ENCODE results near the gene ASCL5. TPM values are rescaled to one million over a fixed set of nuclear protein-coding genes. Genes with fewer than 3 reads are reported as not detected.

ASCL5 gene
- total and polyA plus RNA-seq, 2 of the 13 experiments (the other 11 are each of a cell fraction or from before 2014, with no cell fraction given): not detected

GRCh38 chr1:201144701-201145100, 17.7 kb upstream of the ASCL5 start:
- intact Hi-C loops (cut with micrococcal nuclease; ENCODE audit: unreplicated experiment) (no loop called here), in situ Hi-C loops (cut with HindIII; ENCODE audit: extremely low pct_ligation_motif_present, low pct_unique_long_range_greater_than_20kb) (loop anchor here (5.0 kb wide), 1 partner anchor 73 kb away; no protein-coding TSS in a partner anchor)
- no peak overlapping the region for H3K9ac ChIP-seq (ENCODE audit: insufficient read depth, low read depth, low read length)
- H3K4me2 ChIP-seq (ENCODE audit: low read depth, low read length): no peak overlapping the region
- FAIRE-seq: no peak
- H3K27me3 ChIP-seq (ENCODE audit: control insufficient read depth in 1 of 2, insufficient read depth in 2 of 2, low read length in 2 of 2): no peaks in the 10 kb centered on the region
- ChIA-PET CTCF (ENCODE audit: low intra/inter-chr PET ratio, low total read pairs) (no interaction called here), POLR2A (no interaction called here)
- 80% methylated on average over 5 of the region's 5 CpGs for WGBS (ENCODE audit: low lambda C conversion rate)
- no peak for DNase-seq (ENCODE audit: low spot score)
- no peak overlapping the region for H2AFZ ChIP-seq (ENCODE audit: low read length)
- no peaks in the 10 kb centered on the region for H3K9me3 ChIP-seq (ENCODE audit: low read length)
- no TSS peak for BruUV-seq (replicated peaks)
- H3K4me3 ChIP-seq (replicated peaks in 1 of 3; ENCODE audit: insufficient read depth in 1 of 3, low read depth in 2 of 3, low read length in 3 of 3): no peak overlapping the region
- peaks cover 33 to 95% of the 10 kb centered on the region in 2 experiments for H3K36me3 ChIP-seq (replicated peaks in 1 of 2; ENCODE audit: control insufficient read depth in 1 of 2, insufficient read depth in 2 of 2, low read length in 2 of 2)
- no peaks in the 10 kb centered on the region for H3K4me1 ChIP-seq (ENCODE audit: insufficient read depth, low read length)
- ATAC-seq: no peak
- no peak for TF ChIP-seq ZBTB7B (CRISPR knock-in tag; IDR thresholded peaks at IDR 0.05)
- no peak for TF ChIP-seq CBFB (CRISPR knock-in tag; IDR thresholded peaks at IDR 0.05)
- TF ChIP-seq, protein P1, sequence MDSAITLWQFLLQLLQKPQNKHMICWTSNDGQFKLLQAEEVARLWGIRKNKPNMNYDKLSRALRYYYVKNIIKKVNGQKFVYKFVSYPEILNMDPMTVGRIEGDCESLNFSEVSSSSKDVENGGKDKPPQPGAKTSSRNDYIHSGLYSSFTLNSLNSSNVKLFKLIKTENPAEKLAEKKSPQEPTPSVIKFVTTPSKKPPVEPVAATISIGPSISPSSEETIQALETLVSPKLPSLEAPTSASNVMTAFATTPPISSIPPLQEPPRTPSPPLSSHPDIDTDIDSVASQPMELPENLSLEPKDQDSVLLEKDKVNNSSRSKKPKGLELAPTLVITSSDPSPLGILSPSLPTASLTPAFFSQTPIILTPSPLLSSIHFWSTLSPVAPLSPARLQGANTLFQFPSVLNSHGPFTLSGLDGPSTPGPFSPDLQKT (CRISPR knock-in tag; IDR thresholded peaks at IDR 0.05; ENCODE audit: borderline replicate concordance): no peak
- no peak for TF ChIP-seq ZNF83 (CRISPR knock-in tag; IDR thresholded peaks at IDR 0.05; ENCODE audit: borderline replicate concordance)
- TF ChIP-seq KAT8 (CRISPR knock-in tag; IDR thresholded peaks at IDR 0.05): no peak
- no peak for TF ChIP-seq MAFK (conservative IDR thresholded peaks at IDR 0.05 in 1 of 2, IDR thresholded peaks at IDR 0.05 in 1 of 2; ENCODE audit: low read length in 2 of 2)
- TF ChIP-seq ATF1 (CRISPR knock-in tag; IDR thresholded peaks at IDR 0.05): no peak
- TF ChIP-seq TBP (CRISPR knock-in tag; IDR thresholded peaks at IDR 0.05): no peak
- no peak for TF ChIP-seq GABPA (IDR thresholded peaks at IDR 0.05; ENCODE audit: low read depth, low read length)
- no peak for TF ChIP-seq GABPA (CRISPR knock-in tag; IDR thresholded peaks at IDR 0.05; ENCODE audit: low read depth)
- TF ChIP-seq ZBTB21 (CRISPR knock-in tag; IDR thresholded peaks at IDR 0.05): no peak
- no peak for TF ChIP-seq KMT2A (CRISPR knock-in tag; IDR thresholded peaks at IDR 0.05)
- no peak for TF ChIP-seq PREB (CRISPR knock-in tag; IDR thresholded peaks at IDR 0.05)
- no peak for TF ChIP-seq BRF2 (CRISPR knock-in tag; IDR thresholded peaks at IDR 0.05)
- TF ChIP-seq, protein P2, sequence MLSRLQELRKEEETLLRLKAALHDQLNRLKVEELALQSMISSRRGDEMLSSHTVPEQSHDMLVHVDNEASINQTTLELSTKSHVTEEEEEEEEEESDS (CRISPR knock-in tag; IDR thresholded peaks at IDR 0.05; ENCODE audit: borderline replicate concordance): no peak
- TF ChIP-seq, protein P3, sequence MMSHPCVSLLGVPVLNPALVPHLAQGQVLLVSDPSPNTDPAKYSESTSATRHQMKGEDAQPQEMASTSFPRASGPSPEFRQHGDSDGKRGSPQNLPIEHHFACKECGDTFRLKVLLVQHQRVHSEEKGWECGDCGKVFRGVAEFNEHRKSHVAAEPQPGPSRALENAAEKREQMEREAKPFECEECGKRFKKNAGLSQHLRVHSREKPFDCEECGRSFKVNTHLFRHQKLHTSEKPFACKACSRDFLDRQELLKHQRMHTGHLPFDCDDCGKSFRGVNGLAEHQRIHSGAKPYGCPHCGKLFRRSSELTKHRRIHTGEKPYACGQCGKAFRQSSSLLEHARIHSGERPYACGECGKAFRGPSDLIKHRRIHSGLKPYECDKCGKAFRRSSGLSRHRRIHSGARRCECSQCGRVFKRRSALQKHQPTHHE (CRISPR knock-in tag; IDR thresholded peaks at IDR 0.05; ENCODE audit: borderline replicate concordance): no peak
- TF ChIP-seq NFKBIZ (CRISPR knock-in tag; IDR thresholded peaks at IDR 0.05): no peak
- no peak overlapping the region for H3K27ac ChIP-seq (ENCODE audit: extremely low read length, insufficient read depth, low read length)
- 0 out of 2 replicates have a peak, but pooled peaks cover 4% of the 10 kb centered on the region for H4K20me1 ChIP-seq (ENCODE audit: insufficient read depth, low read length)
- H3K79me2 ChIP-seq (ENCODE audit: insufficient read depth, low read length): no peaks in the 10 kb centered on the region
